Neural progenitor cell (in vitro differentiated cells): ENCODE measurements around the gene KRTAP10-4. TPM values are rescaled to one million over a fixed set of nuclear protein-coding genes. Genes with fewer than 3 reads are reported as not detected.

ENCODE experiments used
- DNase-seq: peaks from one replicate; pipeline ENCODE4 v3.0.0-alpha.2; 2016; ENCODE audit warnings: low spot score
- H2AFZ ChIP-seq: fragments of 200-600 bp; sonication (generic); replicated peaks from 2 replicates; pipeline ENCODE4 v1.6.1; 2016; ENCODE audit warnings: antibody characterized with exemption
- H3F3A ChIP-seq: fragments of 200-600 bp; sonication (generic); 2 replicates; pipeline ENCODE4 v1.6.1; 2016; ENCODE audit warnings: antibody characterized with exemption, low read depth
- H3K27ac ChIP-seq: fragments of 200-600 bp; sonication (generic); 2 replicates; pipeline ENCODE4 v1.5.1; 2016; ENCODE audit warnings: mild to moderate bottlenecking
- H3K27me3 ChIP-seq: fragments of 200-600 bp; sonication (generic); 2 replicates; pipeline ENCODE4 v1.6.1; 2016; ENCODE audit warnings: mild to moderate bottlenecking, moderate library complexity
- H3K36me3 ChIP-seq: fragments of 200-600 bp; sonication (generic); 2 replicates; pipeline ENCODE4 v1.5.1; 2016
- H3K4me1 ChIP-seq: fragments of 200-600 bp; sonication (generic); 2 replicates; pipeline ENCODE4 v1.6.1; 2016; ENCODE audit warnings: mixed run types
- H3K4me2 ChIP-seq: fragments of 200-600 bp; sonication (generic); 2 replicates; pipeline ENCODE4 v1.6.1; 2016
- H3K4me3 ChIP-seq: fragments of 200-600 bp; sonication (generic); 2 replicates; pipeline ENCODE4 v1.5.1; 2016
- H3K79me2 ChIP-seq: fragments of 200-600 bp; sonication (generic); 2 replicates; pipeline ENCODE4 v1.6.1; 2016; ENCODE audit warnings: low read depth
- H3K9ac ChIP-seq: fragments of 200-600 bp; sonication (generic); 2 replicates; pipeline ENCODE4 v1.6.1; 2016
- H3K9me3 ChIP-seq: fragments of 200-600 bp; sonication (generic); 2 replicates; pipeline ENCODE4 v1.5.1; 2016; ENCODE audit warnings: low read depth
- H4K20me1 ChIP-seq: fragments of 200-600 bp; sonication (generic); 2 replicates; pipeline ENCODE4 v1.6.1; 2016; ENCODE audit warnings: low read depth
- H3K27ac Mint-ChIP-seq: 3 replicates; pipeline ENCODE4 v1.8.0; 2021; ENCODE audit warnings: mixed read lengths
- H3K27me3 Mint-ChIP-seq: 2 replicates; pipeline ENCODE4 v1.8.0; 2022; ENCODE audit warnings: low read depth, mild to moderate bottlenecking, inconsistent platforms, moderate library complexity, mixed read lengths; ENCODE audit not compliant: insufficient read depth
- H3K36me3 Mint-ChIP-seq: 3 replicates; pipeline ENCODE4 v1.8.0; 2021; ENCODE audit warnings: mixed read lengths
- H3K4me1 Mint-ChIP-seq: 3 replicates; pipeline ENCODE4 v1.8.0; 2021; ENCODE audit warnings: mixed read lengths
- H3K4me3 Mint-ChIP-seq: 3 replicates; pipeline ENCODE4 v1.8.0; 2021; ENCODE audit warnings: mild to moderate bottlenecking, moderate library complexity, mixed read lengths
- H3K9me3 Mint-ChIP-seq: 3 replicates; pipeline ENCODE4 v1.8.0; 2020; ENCODE audit warnings: mixed read lengths
- CTCF ChIP-seq: fragments of 200-600 bp; sonication (generic); IDR thresholded peaks from 2 replicates; pipeline ENCODE4 v1.5.1; 2017; ENCODE audit warnings: antibody characterized with exemption, mild to moderate bottlenecking
- EZH2 ChIP-seq: fragments of 200-600 bp; sonication (generic); IDR thresholded peaks from 2 replicates; pipeline ENCODE4 v1.6.1; 2017; ENCODE audit warnings: antibody characterized with exemption, mild to moderate bottlenecking, moderate library complexity
- EZH2phosphoT487 ChIP-seq: fragments of 200-600 bp; sonication (generic); IDR thresholded peaks from 2 replicates; pipeline ENCODE4 v1.6.1; 2017; ENCODE audit warnings: antibody characterized with exemption
- total RNA-seq: library from RNA; depleted of rRNA; stranded (reverse); fragments of >200 nt; gene quantifications from 2 replicates; pipeline ENCODE4 v1.2.3, GENCODE V29; 2015; ENCODE audit warnings: low replicate concordance

Gene KRTAP10-4
- total RNA-seq, 1 donor from 2014 or later, result not detected

- Histone ChIP-seq H3K4me1 (no peaks in the 10 kb centered on the region), H3K27me3 (no peaks in the 10 kb centered on the region), H3K79me2 (no peaks in the 10 kb centered on the region), H3K27ac (no peak overlapping the region), H4K20me1 (no peaks in the 10 kb centered on the region), H2AFZ (no peak overlapping the region), H3K9ac (no peak overlapping the region), H3K9me3 (no peaks in the 10 kb centered on the region), H3K4me3 (no peak overlapping the region), H3K36me3 (no peaks in the 10 kb centered on the region), H3K4me2 (no peak overlapping the region), H3F3A (no peaks in the 10 kb centered on the region)
- H3K27ac Mint-ChIP-seq, result no peak overlapping the region
- no peaks in the 10 kb centered on the region for H3K36me3 Mint-ChIP-seq
- H3K4me1 Mint-ChIP-seq, result peaks cover 3% of the 10 kb centered on the region
- no peak overlapping the region for H3K4me3 Mint-ChIP-seq
- TF ChIP-seq CTCF (no peak), EZH2 (no peak), EZH2phosphoT487 (no peak)
- H3K9me3 Mint-ChIP-seq, result no peaks in the 10 kb centered on the region
- DNase-seq, result no peak
- peaks cover 14% of the 10 kb centered on the region for H3K27me3 Mint-ChIP-seq
Measured at GRCh38 chr21:44534688-44535087, 38.8 kb upstream of the KRTAP10-4 start.

- H3K4me3 ChIP-seq, result no peak overlapping the region
- TF ChIP-seq EZH2 (no peak), CTCF (no peak), EZH2phosphoT487 (no peak)
- no peak for DNase-seq
- H4K20me1 ChIP-seq, result no peaks in the 10 kb centered on the region
- peak overlapping the region; percentile 31 for H2AFZ ChIP-seq
- no peaks in the 10 kb centered on the region for H3K9me3 Mint-ChIP-seq
- no peaks in the 10 kb centered on the region for H3K27me3 ChIP-seq
- no peak overlapping the region for H3K27ac Mint-ChIP-seq
- H3K36me3 ChIP-seq, result no peaks in the 10 kb centered on the region
- H3K4me2 ChIP-seq, result no peak overlapping the region
- H3K4me1 ChIP-seq, result no peaks in the 10 kb centered on the region
- no peaks in the 10 kb centered on the region for H3K79me2 ChIP-seq
- no peaks in the 10 kb centered on the region for H3F3A ChIP-seq
- H3K27ac ChIP-seq, result no peak overlapping the region
- no peaks in the 10 kb centered on the region for H3K9me3 ChIP-seq
- H3K4me1 Mint-ChIP-seq, result peaks cover 3% of the 10 kb centered on the region
- H3K4me3 Mint-ChIP-seq, result no peak overlapping the region
- no peaks in the 10 kb centered on the region for H3K36me3 Mint-ChIP-seq
- H3K27me3 Mint-ChIP-seq, result peaks cover 11% of the 10 kb centered on the region
- H3K9ac ChIP-seq, result no peak overlapping the region
Measured at GRCh38 chr21:44535963-44536362, 37.6 kb upstream of the KRTAP10-4 start.

GRCh38 chr21:44537930-44538911, 35.3 kb upstream of the KRTAP10-4 start:
- H3K4me1 Mint-ChIP-seq, result no peaks in the 10 kb centered on the region
- Histone ChIP-seq H3K27me3 (no peaks in the 10 kb centered on the region), H3K9me3 (peaks cover 10% of the 10 kb centered on the region), H3K4me2 (no peak overlapping the region), H3K4me1 (no peaks in the 10 kb centered on the region), H3K79me2 (no peaks in the 10 kb centered on the region), H3K9ac (no peak overlapping the region), H3F3A (no peaks in the 10 kb centered on the region), H3K27ac (no peak overlapping the region), H3K4me3 (no peak overlapping the region), H2AFZ (no peak overlapping the region), H4K20me1 (no peaks in the 10 kb centered on the region), H3K36me3 (no peaks in the 10 kb centered on the region)
- no peak for DNase-seq
- H3K4me3 Mint-ChIP-seq, result no peak overlapping the region
- TF ChIP-seq CTCF (no peak), EZH2 (no peak), EZH2phosphoT487 (no peak)
- H3K9me3 Mint-ChIP-seq, result peaks cover 2% of the 10 kb centered on the region
- H3K27ac Mint-ChIP-seq, result peak overlapping the region; percentile 64
- peaks cover 5% of the 10 kb centered on the region for H3K27me3 Mint-ChIP-seq
- no peaks in the 10 kb centered on the region for H3K36me3 Mint-ChIP-seq
